ENCODE measurements around the gene MPDZ.

Gene MPDZ

DNA sequence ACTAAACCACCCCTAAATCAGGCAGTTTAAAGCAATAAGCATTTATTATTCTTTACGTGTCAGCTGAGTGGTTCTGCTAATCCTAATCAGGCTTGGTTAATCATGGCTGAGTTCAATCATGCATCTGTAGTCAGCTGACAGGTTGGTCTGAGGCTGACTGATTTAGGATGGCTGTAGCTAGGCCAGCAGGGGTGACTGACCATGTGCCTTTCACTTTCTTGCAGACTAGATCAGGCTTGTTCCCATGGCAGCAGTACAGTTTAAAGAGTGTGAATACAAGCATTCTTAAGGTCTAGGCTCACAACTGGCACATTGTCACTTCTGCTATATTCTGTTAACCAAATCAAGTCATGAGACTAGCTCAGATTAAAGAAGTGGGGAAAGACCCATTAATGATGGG, 16.1 kb upstream of the MPDZ start:
- no peak for DNase-seq (ENCODE audit: extremely low spot score)
- ChIA-PET CTCF (no interaction called here), POLR2A (no interaction called here)
- TF ChIP-seq CTCF (IDR thresholded peaks at IDR 0.05; ENCODE audit: control extremely low read depth, extremely low read depth, low read depth, missing control alignments): no peak

DNA sequence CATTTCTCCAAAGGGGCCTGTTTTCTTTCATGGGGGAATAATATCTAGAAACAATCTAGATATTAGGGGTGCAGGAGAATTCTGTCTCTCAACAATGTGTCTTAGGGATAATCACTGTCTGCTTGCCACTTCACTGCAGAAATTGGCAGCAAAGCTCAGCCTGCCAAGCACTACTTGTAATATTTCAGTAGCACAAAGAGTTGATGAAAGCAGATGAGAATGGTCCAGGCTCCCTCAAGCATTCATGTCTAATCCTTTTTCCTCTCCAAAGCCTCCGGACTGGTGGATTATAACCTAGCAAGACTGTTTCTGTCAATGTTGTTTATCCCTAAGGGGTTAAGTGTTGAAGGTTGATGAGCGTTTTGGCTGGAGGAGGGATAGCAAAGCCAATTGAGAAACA, 13.3 kb upstream of the MPDZ start:
- no peak for DNase-seq (ENCODE audit: extremely low spot score)
- POLR2A ChIA-PET: no interaction called here
- CTCF ChIA-PET: no interaction called here
- no peak for TF ChIP-seq CTCF (IDR thresholded peaks at IDR 0.05; ENCODE audit: control extremely low read depth, extremely low read depth, low read depth, missing control alignments)

DNA sequence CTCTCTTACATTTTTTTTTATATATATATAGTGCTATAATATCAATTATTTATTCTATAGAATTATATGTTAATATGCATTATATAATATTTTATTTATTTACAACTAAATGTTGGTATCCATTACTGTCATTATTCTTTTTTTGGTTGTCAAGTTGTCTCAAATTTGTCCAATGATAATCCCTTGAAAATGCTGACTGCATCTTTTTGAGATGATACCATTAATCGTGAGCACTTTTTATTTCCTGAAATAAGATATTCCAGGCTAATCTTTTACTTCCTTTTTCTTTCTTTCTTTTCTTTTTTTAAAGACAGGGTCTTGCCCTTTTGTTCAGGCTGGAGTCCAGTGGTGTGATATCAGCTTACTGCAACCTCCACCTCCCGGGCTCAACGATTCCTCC, 12.7 kb upstream of the MPDZ start:
- no peak for TF ChIP-seq CTCF (IDR thresholded peaks at IDR 0.05; ENCODE audit: control extremely low read depth, extremely low read depth, low read depth, missing control alignments)
- ChIA-PET CTCF (interaction anchor here (0.6 kb wide), 1 partner anchor 8 kb away, joined by 3 read pairs; no protein-coding TSS in a partner anchor), POLR2A (no interaction called here)
- DNase-seq (ENCODE audit: extremely low spot score): no peak

DNA sequence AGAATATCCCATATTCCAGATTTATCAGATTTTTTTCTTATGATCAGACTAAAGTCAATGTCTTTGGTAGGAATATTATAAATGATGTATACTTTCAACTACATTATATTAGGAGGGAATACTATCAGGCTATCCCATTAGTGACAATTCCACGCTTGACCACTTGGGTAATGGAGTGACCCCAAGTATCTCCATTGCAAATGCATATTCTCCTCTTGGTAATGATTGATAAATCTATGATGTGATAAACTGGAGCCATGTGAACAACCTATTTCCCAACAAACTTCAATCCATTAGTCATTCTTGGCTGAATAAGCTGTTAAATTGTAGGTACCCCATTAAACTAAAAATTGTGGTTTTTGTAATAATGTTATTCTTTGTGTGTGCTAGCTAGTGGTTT, 12.2 kb upstream of the MPDZ start:
- DNase-seq (ENCODE audit: extremely low spot score): no peak
- CTCF ChIA-PET: interaction anchor here (0.6 kb wide), 1 partner anchor 8 kb away, joined by 3 read pairs; no protein-coding TSS in a partner anchor
- TF ChIP-seq CTCF (IDR thresholded peaks at IDR 0.05; ENCODE audit: control extremely low read depth, extremely low read depth, low read depth, missing control alignments): no peak
- POLR2A ChIA-PET: no interaction called here

DNA sequence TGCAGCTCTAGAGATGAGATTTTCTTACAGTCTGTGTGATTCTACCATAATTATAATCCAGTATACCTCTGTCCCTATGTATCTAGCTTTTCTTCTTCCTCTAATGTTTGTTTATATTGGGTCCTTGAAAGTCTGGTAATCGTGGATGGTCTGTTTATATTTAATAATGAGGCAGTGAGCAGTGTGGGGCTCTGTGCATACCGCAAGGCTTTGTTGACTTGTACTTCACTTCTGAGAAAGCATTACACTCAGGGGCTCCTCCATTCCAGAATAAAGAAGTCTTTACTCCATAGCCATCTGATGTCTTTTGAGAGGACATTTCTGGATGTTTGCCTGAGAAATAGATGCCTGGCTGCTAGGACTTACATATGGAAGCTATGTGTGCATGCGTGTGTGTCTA, 4.5 kb upstream of the MPDZ start:
- no peak for TF ChIP-seq CTCF (IDR thresholded peaks at IDR 0.05; ENCODE audit: control extremely low read depth, extremely low read depth, low read depth, missing control alignments)
- ChIA-PET CTCF (interaction anchor here (0.6 kb wide), 1 partner anchor 8 kb away, joined by 3 read pairs; no protein-coding TSS in a partner anchor), POLR2A (no interaction called here)
- no peak for DNase-seq (ENCODE audit: extremely low spot score)

GRCh38 chr9:13282998-13283397, 3.5 kb upstream of the MPDZ start:
- ChIA-PET POLR2A (no interaction called here), CTCF (no interaction called here)
- DNase-seq (ENCODE audit: extremely low spot score): no peak
- no peak for TF ChIP-seq CTCF (IDR thresholded peaks at IDR 0.05; ENCODE audit: control extremely low read depth, extremely low read depth, low read depth, missing control alignments)

Data from GM10248 (cell line).